Measurements from ENCODE around the gene DYNLRB2.

The DYNLRB2 gene

DNA sequence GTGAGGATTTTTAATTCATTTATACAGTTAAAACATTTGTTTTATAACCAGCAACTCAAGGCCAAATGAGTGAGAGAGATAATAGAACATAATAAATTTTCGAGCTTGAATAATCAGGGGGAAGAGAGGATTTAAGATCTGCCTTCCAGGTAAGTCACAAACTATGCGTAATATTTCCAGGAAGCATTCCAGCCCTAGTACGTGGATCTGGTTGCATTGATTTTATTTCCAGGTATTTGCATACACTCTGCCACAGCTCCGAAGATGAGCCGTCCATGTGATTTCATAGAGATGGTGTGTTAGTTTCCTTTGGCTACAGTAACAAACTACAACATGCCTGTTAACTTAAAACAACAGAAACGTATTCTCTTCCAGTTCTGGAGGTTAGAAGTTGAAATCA, 3.5 kb downstream of the DYNLRB2 start:
- no peak for TF ChIP-seq EZH2phosphoT487 (conservative IDR thresholded peaks at IDR 0.05; ENCODE audit: low read length)
- Histone ChIP-seq H3K36me3 (ENCODE audit: low read length) (peaks cover 3% of the 10 kb centered on the region; the same call in 1 of the 2 replicates), H3K27ac (ENCODE audit: low read depth, low read length) (no peak overlapping the region), H3K79me2 (ENCODE audit: insufficient read depth, low read length) (no peaks in the 10 kb centered on the region), H3K9me2 (replicated peaks; ENCODE audit: insufficient read depth, low read length) (no peaks in the 10 kb centered on the region), H3K9ac (ENCODE audit: low read length) (no peak overlapping the region), H3K4me3 (ENCODE audit: insufficient read depth, low read length, poor library complexity, severe bottlenecking) (no peak overlapping the region), H3F3A (ENCODE audit: insufficient read depth) (no peaks in the 10 kb centered on the region), H3K9me3 (ENCODE audit: insufficient read depth, low read length) (no peaks in the 10 kb centered on the region), H4K20me1 (ENCODE audit: low read depth, low read length) (no peaks in the 10 kb centered on the region), H2AFZ (ENCODE audit: low read depth, low read length, severe bottlenecking) (no peak overlapping the region), H3K27me3 (ENCODE audit: low read length) (no peaks in the 10 kb centered on the region), H3K4me2 (ENCODE audit: low read depth, low read length, poor library complexity, severe bottlenecking) (no peak overlapping the region)

DNA sequence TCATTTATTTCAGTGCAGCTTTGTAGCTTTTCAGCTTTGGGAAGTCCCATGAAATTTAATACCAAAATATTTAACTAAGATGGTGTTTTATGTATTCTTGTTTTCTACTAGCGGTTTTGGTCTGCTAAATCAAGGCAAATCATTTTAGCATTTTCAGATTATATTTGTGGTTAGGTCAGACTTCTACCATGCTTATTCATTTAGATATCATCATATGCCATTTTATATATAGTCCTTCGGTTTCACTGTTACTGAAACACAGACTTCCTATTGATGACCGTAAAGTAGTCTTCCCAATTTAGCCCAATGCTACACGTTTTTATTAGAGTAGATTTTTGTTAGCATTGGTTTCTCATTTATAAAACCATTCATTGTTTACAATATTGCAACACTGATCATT, 5.5 kb downstream of the DYNLRB2 start:
- Histone ChIP-seq H3K79me2 (ENCODE audit: insufficient read depth, low read length) (no peaks in the 10 kb centered on the region), H3F3A (ENCODE audit: insufficient read depth) (no peaks in the 10 kb centered on the region), H3K9ac (ENCODE audit: low read length) (no peak overlapping the region), H3K4me3 (ENCODE audit: insufficient read depth, low read length, poor library complexity, severe bottlenecking) (no peak overlapping the region), H3K9me3 (ENCODE audit: insufficient read depth, low read length) (no peaks in the 10 kb centered on the region), H3K27me3 (ENCODE audit: low read length) (no peaks in the 10 kb centered on the region), H3K9me2 (replicated peaks; ENCODE audit: insufficient read depth, low read length) (no peaks in the 10 kb centered on the region), H3K27ac (ENCODE audit: low read depth, low read length) (no peak overlapping the region), H3K36me3 (ENCODE audit: low read length) (no peaks in the 10 kb centered on the region), H2AFZ (ENCODE audit: low read depth, low read length, severe bottlenecking) (no peak overlapping the region), H4K20me1 (ENCODE audit: low read depth, low read length) (no peaks in the 10 kb centered on the region), H3K4me2 (ENCODE audit: low read depth, low read length, poor library complexity, severe bottlenecking) (no peak overlapping the region)
- TF ChIP-seq EZH2phosphoT487 (conservative IDR thresholded peaks at IDR 0.05; ENCODE audit: low read length) (no peak), CTCF (IDR thresholded peaks at IDR 0.05; ENCODE audit: insufficient read depth, low read length, poor library complexity, severe bottlenecking) (no peak)

GRCh38 chr16:80547145-80547544, 6.4 kb downstream of the DYNLRB2 start:
- no peaks in the 10 kb centered on the region for H3K27me3 ChIP-seq (ENCODE audit: low read length)
- no peak overlapping the region for H3K4me2 ChIP-seq (ENCODE audit: low read depth, low read length, poor library complexity, severe bottlenecking)
- TF ChIP-seq EZH2phosphoT487 (conservative IDR thresholded peaks at IDR 0.05; ENCODE audit: low read length) (no peak), CTCF (IDR thresholded peaks at IDR 0.05; ENCODE audit: insufficient read depth, low read length, poor library complexity, severe bottlenecking) (no peak)
- H2AFZ ChIP-seq (ENCODE audit: low read depth, low read length, severe bottlenecking), result no peak overlapping the region
- no peaks in the 10 kb centered on the region for H3F3A ChIP-seq (ENCODE audit: insufficient read depth)
- H3K27ac ChIP-seq (ENCODE audit: low read depth, low read length), result no peak overlapping the region
- no peak overlapping the region for H3K4me3 ChIP-seq (ENCODE audit: insufficient read depth, low read length, poor library complexity, severe bottlenecking)
- no peaks in the 10 kb centered on the region for H3K79me2 ChIP-seq (ENCODE audit: insufficient read depth, low read length)
- no peaks in the 10 kb centered on the region for H3K9me2 ChIP-seq (replicated peaks; ENCODE audit: insufficient read depth, low read length)
- no peaks in the 10 kb centered on the region for H3K9me3 ChIP-seq (ENCODE audit: insufficient read depth, low read length)
- no peaks in the 10 kb centered on the region for H3K36me3 ChIP-seq (ENCODE audit: low read length)
- no peak overlapping the region for H3K9ac ChIP-seq (ENCODE audit: low read length)
- no peaks in the 10 kb centered on the region for H4K20me1 ChIP-seq (ENCODE audit: low read depth, low read length)

GRCh38 chr16:80552277-80552676, 11.5 kb downstream of the DYNLRB2 start:
- no peak overlapping the region for H3K9ac ChIP-seq (ENCODE audit: low read length)

More at GRCh38 chr16:80552277-80552676, 11.5 kb downstream of the DYNLRB2 start:
- no peak for TF ChIP-seq EZH2phosphoT487 (conservative IDR thresholded peaks at IDR 0.05; ENCODE audit: low read length)
- TF ChIP-seq CTCF (IDR thresholded peaks at IDR 0.05; ENCODE audit: insufficient read depth, low read length, poor library complexity, severe bottlenecking), result no peak
- no peaks in the 10 kb centered on the region for H4K20me1 ChIP-seq (ENCODE audit: low read depth, low read length)
- H3K36me3 ChIP-seq (ENCODE audit: low read length), result no peaks in the 10 kb centered on the region
- no peak overlapping the region for H3K27ac ChIP-seq (ENCODE audit: low read depth, low read length)
- no peak overlapping the region for H3K4me3 ChIP-seq (ENCODE audit: insufficient read depth, low read length, poor library complexity, severe bottlenecking)
- H3F3A ChIP-seq (ENCODE audit: insufficient read depth), result no peaks in the 10 kb centered on the region
- H3K9me2 ChIP-seq (replicated peaks; ENCODE audit: insufficient read depth, low read length), result no peaks in the 10 kb centered on the region
- H3K4me2 ChIP-seq (ENCODE audit: low read depth, low read length, poor library complexity, severe bottlenecking), result no peak overlapping the region
- no peaks in the 10 kb centered on the region for H3K79me2 ChIP-seq (ENCODE audit: insufficient read depth, low read length)
- no peak overlapping the region for H2AFZ ChIP-seq (ENCODE audit: low read depth, low read length, severe bottlenecking)
- no peaks in the 10 kb centered on the region for H3K9me3 ChIP-seq (ENCODE audit: insufficient read depth, low read length)
- H3K27me3 ChIP-seq (ENCODE audit: low read length), result no peaks in the 10 kb centered on the region
